GM18873 (cell line): ENCODE measurements around the gene CNST.
"Not testable (repeated sequence)": the region's sequence is repeated elsewhere in the genome, so short reads cannot be mapped to it uniquely, and the experiment has no call there.

ENCODE experiments used
- ATAC-seq: cut with Tn5 transposase; IDR thresholded peaks from one replicate; pipeline ENCODE4 v1.9.1; 2021; ENCODE audit warnings: mild to moderate bottlenecking, moderate library complexity, moderate number of reproducible peaks; ENCODE audit not compliant: unreplicated experiment, low FRiP score

The CNST gene

DNA sequence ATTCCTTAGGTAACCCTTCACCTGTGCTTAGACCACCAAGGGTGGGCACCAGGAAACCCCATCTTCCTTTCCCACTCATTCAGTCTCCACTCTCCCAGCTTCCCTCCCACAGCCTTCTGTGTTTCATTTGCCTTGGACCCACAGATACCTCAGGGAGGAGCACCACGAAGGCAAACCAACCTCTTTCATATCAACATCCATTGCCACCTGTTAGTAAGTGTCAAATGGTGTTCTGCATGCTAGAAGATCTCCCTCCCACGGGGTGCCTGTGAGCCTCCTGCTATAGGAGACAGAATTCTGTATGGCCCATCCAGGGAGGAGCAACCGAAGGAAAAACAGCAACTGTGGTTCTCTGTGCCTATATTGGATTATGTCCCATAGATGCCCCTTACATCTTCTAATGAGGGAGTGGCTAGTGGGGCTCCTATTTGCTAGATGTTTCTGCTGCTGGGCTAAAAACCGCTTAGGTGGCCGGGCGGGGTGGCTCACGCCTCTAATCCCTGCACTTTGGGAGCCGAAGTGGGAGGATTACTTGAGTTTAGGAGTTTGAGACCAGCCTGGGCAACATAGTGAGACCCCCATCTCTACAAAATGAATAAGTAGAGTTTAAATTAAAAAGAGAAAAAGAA lies 132.3 kb downstream of the CNST start:
- no peak for ATAC-seq

DNA sequence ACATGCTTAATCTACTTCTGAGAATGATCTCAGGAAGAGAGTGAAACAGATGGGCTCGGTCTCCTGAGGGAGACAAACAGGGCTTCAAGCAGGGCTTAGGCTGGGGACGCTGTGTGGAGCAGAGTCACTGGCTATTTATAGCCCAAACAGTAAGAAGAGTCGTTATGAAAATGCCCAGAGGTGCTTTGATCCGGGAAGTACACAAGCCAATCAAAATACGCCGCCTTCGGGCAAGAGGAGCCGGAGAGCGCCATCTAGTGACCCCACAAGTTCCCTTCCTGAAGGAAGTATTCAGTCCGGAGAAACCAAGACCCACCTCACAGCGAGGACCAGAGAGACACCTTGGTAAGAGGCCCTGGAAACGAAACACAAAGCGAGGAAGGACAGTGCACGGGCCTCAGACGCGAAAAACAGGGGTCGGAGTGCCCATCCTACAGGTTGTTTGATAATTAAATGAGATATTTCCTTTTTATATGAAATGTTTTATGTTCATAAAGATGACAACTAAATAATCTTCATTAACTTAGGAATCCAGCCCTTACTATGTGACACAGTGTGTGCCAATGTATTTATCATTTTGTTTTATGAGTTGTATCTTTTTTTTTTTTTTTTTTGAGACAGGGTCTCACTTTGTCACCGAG lies 133.0 kb downstream of the CNST start:
- ATAC-seq, result peak; percentile 94

DNA sequence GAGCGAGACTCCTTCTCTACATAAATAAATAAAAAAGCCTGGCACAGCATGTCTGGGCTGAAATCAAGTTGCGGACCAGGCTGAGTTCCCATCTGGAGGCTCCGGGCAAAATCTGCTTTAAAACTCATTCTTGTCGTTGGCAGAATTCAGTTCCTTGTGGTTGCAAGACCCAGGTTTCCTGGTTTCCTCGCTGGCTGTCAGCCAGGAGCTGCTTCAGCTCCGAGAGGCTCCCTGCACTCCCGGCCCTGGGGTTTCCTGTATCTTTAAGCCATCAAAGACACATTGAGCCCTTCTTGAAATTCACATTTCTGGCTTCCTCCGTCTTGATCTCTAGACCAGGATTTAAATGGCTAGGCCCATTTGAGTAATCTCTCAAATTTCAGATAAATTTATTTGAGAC lies 137.3 kb downstream of the CNST start:
- ATAC-seq, result no peak

DNA sequence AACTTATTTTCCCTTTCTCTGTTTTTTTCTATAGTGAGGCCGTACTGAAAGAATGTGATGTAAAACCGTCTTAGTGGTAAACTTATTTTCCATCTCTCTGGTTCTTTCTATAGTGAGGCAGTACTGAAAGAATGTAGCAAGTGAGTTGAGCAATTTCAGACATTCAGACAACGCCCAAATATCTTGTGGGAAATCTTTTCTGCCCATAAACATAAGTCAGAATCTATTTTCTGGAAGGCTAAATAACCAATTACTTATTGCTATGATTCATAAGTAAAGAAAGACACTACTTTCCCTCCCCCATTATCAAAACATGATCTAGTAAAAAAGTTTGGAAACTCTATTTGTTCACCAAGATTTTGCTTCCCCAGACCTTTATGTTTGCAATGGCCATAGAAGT lies 139.1 kb downstream of the CNST start:
- no peak for ATAC-seq

DNA sequence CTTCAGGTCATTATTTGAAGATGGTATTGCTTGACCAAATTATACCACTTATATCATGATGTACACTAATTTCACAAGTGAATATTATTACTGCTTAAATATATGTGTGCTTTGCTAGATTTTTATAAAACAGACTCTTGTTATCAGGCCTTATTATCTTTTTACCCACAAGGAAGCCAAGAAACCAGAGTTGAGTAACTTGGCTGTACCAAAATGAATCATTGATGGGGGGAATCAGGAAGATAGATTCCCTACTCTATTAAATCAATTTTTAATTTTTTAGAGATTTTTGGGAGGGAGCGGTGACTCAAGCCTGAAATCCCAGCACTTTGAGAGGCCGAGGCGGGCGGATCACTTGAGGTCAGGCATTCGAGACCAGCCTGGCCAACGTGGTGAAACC lies 141.9 kb downstream of the CNST start:
- ATAC-seq, result no peak

DNA sequence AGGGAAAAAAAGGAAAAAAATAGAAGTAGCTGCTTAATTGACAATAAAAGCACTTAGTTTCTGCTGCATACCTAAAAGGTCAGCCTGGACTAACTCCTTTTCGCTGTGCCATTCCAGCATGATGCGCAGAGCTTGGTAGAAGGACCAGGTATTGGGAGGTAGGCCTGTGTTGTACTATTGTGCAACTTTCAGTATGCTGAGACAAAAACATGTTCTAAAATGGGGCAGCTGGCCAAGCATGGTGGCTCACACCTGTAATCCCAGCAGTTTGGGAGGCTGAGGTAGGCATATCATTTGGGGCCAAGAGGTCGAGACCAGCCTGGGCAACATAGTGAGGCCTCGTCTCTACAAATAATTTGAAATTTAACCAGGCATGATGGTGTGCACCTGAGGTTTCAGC lies 142.9 kb downstream of the CNST start:
- ATAC-seq, result no peak

DNA sequence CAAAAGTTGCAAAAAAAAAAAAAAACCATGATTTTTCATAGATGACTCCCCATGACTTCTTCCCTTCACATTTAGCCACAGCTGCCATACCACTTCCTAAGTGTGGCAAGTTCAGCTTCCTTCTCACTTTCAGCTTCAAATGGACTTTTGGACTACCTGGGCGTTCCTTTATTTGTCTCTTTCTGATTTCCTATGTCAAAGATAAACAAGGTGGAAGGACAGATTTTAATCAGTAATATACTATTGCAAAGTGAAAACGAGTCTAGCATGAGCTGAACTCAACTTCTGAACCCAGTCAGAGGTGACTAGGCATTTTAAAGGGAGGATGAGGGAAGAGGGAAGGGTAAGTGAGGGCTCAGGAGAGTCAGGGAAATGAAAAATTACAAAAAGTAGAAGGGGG lies 143.6 kb downstream of the CNST start:
- no peak for ATAC-seq

DNA sequence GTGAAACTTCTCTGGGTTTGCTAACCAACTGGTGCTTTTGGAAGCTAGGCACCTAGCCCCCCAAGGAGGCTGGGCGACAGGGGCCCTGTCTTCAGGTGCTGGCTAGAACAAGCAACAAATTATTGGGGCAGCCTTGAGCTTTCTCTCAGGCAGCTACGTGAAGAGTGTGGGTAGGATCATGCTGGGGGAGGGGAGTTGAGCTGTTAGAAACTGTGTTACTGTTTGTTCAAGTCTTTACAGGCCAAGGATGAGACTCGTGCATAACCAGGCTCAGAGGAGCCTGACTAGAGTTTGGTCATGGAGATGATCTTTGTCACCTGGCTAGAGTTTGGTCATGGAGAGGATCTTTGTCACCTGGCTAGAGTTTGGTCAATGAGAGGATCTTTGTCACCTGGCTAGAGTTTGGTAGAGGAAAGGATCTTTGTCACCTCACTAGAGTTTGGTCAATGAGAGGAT lies 145.3 kb downstream of the CNST start:
- ATAC-seq, result no peak

DNA sequence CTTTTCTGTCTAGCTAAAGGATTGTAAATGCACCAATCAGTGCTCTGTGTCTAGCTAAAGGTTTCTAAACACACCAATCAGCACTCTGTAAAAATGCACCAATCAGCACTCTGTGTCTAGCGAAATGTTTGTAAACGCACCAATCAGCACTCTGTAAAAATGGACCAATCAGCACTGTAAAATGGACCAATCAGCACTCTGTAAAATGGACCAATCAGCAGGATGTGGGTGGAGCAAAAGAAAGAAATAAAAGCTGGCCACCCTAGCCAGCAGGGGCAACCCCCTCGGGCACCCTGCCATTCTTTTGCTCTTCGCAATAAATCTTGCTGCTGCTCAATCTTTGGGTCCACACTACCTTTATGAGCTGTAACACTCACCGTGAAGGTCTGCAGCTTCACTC lies 146.2 kb downstream of the CNST start:
- ATAC-seq, result not testable (repeated sequence)
